C4-2B (cell line): ENCODE measurements around the gene TCEAL3.
A peak's percentile ranks its signal among the peaks of the same experiment; 100 is the strongest.

ENCODE experiments used
- H3K27ac ChIP-seq: fragments of 450-650 bp; 2 replicates; pipeline ENCODE4 v1.5.1; 2017
- ZFX ChIP-seq: fragments of 450-650 bp; IDR thresholded peaks from 2 replicates; pipeline ENCODE4 v1.6.1; 2017
- TF ChIP-seq, protein P1 (sequence below): fragments of 450-650 bp; conservative IDR thresholded peaks from 2 replicates; pipeline ENCODE4 v1.5.1; 2017; ENCODE audit warnings: mild to moderate bottlenecking

The TCEAL3 gene, protein sequence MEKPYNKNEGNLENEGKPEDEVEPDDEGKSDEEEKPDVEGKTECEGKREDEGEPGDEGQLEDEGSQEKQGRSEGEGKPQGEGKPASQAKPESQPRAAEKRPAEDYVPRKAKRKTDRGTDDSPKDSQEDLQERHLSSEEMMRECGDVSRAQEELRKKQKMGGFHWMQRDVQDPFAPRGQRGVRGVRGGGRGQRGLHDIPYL

DNA sequence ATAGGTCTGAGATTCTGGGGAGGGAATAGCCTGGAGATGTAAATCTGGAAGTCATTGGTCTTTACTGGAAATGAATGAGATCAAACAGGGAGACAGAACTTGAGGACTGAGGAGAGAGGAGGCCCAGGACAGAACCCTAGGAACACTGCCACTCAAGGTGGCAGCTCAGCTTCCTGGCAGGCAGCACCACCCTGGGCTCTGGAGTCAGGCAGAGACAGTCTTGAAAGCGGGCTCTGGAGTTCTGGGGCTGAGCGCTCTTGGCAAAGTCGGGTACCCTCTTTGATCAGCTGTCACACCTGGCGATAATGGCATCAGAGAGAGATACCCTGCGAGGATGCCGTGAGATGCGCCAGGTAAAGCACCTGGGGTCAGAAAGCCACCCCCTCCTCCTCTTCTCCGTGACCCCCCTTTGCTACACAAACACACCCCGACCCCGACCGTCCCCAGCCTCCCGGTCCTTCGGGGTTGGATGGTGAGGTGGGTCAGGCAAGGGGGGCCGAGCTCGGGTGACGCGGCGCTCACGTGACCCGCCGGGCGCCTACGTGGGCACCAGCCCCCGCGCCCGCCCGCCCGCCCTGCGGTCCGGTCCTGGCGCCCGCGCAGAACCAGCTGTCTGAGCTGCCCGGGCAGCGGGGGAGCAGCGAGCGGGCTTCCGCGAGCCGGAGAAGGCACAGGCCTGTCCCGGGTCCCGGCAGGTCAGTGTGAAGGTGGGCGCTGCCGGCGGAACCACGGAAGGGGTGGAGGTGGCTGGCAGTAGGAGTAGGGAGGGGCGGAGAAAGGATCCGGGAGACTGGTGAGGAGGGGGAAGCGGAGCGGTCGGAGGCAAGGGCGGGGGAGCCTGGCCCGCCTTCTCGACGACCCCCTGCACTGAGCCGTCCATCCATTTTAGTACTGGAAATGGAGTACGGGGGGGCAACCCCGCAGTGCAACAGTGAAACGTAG, at the start of gene TCEAL3:
TCEAL3 (plus strand) TSS at position 600 of the 942 bp plus-strand sequence. CDS start 1,102 bp downstream, outside the sequence.
- TF ChIP-seq, protein P1, sequence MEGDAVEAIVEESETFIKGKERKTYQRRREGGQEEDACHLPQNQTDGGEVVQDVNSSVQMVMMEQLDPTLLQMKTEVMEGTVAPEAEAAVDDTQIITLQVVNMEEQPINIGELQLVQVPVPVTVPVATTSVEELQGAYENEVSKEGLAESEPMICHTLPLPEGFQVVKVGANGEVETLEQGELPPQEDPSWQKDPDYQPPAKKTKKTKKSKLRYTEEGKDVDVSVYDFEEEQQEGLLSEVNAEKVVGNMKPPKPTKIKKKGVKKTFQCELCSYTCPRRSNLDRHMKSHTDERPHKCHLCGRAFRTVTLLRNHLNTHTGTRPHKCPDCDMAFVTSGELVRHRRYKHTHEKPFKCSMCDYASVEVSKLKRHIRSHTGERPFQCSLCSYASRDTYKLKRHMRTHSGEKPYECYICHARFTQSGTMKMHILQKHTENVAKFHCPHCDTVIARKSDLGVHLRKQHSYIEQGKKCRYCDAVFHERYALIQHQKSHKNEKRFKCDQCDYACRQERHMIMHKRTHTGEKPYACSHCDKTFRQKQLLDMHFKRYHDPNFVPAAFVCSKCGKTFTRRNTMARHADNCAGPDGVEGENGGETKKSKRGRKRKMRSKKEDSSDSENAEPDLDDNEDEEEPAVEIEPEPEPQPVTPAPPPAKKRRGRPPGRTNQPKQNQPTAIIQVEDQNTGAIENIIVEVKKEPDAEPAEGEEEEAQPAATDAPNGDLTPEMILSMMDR: no peak
- no peak for TF ChIP-seq ZFX
- peak within 1 kb of the TSS; percentile 68 for H3K27ac ChIP-seq

DNA sequence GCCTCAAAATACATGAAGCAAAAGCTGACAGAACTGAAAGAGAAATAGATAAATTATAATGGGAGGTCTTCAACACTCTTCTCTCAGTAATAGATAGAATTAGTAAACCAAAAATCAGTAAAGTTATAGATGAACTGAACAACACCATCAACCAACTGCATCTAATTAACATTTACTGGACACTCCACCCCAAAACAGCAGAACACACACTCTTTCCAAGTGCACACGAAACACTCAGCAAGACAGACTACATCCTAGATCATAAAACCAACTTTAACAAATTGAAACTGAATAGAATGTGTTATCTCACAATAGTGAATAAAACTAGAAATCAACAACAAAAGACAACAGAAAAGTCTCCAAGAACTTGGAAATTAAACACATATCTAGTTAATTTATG, 47.5 kb upstream of the TCEAL3 start:
- TF ChIP-seq, protein P1: no peak
- TF ChIP-seq ZFX: no peak
- no peak overlapping the region for H3K27ac ChIP-seq

DNA sequence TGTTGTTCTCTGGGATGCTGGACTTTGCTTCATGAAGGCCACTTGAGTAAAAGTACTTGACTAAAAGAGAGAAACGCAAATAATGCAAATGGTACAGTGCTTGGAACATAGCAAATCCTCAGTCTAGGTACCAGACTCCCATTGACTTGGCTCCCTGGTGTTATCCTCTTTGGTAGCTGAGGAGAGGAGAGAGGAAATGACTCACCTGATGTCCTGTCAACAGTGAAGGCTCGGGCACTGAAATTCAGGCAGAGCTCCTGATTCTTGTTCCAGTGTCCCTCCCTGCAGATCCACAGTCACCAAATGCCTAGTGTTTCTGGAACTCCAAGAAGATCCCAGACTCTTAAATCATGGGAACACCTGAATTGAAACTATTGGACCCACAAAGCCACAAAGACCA, 45.0 kb upstream of the TCEAL3 start:
- no peak for TF ChIP-seq ZFX
- TF ChIP-seq, protein P1: no peak

DNA sequence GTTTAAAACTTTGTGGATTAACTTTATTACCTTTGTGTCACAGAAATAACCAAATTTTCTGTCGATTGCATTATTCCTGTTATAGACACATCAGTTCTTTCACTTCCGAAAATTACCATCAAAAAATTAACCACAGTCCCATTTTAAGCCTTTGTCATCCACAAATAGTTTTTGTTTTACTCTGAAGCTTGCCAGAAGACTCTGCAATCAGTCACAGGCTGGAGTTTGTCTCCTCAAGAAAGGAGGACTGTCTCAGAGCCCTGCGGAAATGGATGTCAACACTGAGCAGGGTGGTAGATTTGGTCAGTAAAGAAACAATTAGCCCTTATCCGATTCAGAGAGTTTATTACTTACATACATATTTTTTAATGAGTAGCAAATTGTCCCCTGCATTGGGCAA, 42.6 kb upstream of the TCEAL3 start:
- TF ChIP-seq ZFX: no peak
- TF ChIP-seq, protein P1: no peak
- H3K27ac ChIP-seq: no peak overlapping the region

More for the DNA sequence above, 45.0 kb upstream of the TCEAL3 start:
- H3K27ac ChIP-seq: no peak overlapping the region

DNA sequence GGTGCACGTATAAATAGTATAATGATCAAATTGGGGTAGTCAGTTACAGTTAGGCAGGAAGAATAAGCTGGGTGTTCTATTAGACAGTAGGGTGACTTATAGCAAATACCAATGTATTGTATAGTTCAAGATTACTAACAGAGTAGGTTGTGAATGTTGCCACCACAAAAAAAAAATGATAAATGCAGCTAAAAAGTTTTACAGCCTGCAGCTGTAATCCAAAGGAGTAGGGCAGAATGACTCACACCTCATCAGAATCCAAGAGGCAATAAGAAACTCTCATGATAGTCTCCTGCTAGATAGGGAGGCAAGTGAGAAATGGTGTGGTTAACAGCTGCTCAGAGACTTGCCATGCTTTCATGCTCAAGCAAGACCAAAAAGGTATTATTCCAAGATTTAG, 42.0 kb upstream of the TCEAL3 start:
- H3K27ac ChIP-seq: no peak overlapping the region
- TF ChIP-seq ZFX: no peak
- TF ChIP-seq, protein P1: no peak

DNA sequence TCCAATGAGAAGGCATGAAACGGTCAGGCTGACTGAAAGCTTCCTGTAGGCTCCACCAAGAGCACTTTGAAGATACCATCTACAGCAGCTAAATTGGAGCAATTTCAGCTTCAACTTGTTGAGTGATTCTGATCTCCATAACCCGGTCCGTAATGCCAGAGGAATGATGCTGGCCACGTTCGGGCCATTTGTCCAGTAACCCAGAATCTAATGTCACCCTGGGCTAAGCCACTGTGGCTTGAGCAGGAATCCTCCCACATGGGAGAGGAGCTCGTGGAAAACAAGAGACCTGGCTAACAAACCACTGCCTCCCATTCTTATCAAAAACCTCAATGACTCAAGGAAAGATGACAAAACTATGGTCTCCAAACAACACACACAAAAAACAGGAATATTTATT, 36.6 kb upstream of the TCEAL3 start:
- no peak overlapping the region for H3K27ac ChIP-seq
- TF ChIP-seq, protein P1: no peak
- no peak for TF ChIP-seq ZFX

DNA sequence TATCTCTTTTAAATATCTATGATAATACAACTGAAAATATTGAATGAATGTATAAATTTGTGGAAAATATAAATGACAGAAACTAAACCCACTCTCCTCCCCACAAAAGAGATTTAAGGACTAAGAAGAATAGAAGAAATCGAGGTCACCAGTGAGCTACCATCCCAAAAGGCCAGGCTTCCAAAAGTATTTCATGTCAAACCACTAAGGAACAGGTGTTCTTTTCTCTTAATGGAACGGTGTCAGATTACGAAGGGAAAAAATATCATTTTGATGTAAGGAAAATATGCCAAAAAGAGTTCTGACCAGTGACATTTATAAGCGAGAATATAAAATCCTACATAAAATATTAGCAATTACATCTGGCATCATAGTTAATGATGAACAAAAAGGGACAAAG, 36.0 kb upstream of the TCEAL3 start:
- H3K27ac ChIP-seq: no peak overlapping the region
- TF ChIP-seq, protein P1: no peak
- no peak for TF ChIP-seq ZFX
